Measurements from ENCODE around the gene MRPL18.

The MRPL18 gene

DNA sequence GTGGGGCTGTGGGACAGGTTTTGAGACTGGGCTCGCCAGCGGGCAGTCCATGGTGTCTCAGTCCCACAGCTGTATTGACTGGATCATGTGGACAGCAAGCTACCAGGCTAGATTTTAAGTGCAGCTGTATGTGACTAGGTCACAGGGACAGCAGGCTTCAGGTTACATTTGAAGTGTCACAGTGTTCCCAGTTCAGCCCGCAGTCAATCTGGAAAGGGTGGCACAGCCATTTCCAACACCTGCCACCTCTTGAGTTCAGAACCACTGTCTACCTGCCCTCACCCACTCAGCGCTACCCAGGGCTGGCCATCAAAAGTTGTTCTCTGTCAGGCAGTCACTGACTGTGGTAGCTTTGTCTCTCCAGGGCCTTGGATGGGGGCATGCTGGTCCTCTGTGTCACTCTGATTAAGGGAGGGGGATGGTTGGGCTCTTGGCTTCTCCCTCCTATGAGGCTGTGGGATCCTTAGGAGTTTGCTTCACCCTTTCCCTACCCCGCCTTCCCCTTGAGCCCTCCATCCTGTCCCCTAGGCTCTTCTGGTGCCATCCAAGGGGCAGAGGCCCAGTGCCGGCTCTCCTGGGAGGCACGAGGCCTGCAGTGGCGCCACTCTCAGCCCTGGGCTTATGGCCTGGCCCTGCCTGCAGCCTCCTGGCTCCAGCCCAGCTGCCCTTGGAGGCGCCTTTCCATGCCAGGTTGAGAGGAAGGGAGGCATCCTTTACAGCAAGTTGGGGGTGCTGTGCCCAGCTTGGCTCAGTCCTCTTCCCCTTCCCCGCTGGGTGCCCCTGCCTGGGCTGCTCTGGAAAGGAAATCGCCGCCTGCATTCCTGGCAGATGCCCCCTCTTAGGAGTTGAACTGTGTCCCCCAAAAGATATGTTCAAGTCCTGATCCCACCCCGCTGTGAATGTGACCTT lies 54.7 kb downstream of the MRPL18 start:
- DNase-seq (ENCODE audit: low spot score) = no peak

Measured in putamen (tissue), 1 donor.